ENCODE results near the gene ADGRG3.

GRCh38 chr16:57693550-57693949, 25.4 kb downstream of the ADGRG3 start:
- no peak for TF ChIP-seq KLF16 (IDR thresholded peaks at IDR 0.05)
- no peak for TF ChIP-seq ZNF354B (CRISPR knock-in tag; IDR thresholded peaks at IDR 0.05)
- TF ChIP-seq ATF2 (CRISPR knock-in tag; IDR thresholded peaks at IDR 0.05), result no peak
- TF ChIP-seq EZH2 (IDR thresholded peaks at IDR 0.05; ENCODE audit: borderline replicate concordance, low read depth, low read length), result no peak
